Measurements from ENCODE around the gene NBEA.

The NBEA gene

GRCh38 chr13:35378939-35379338 lies 436.9 kb downstream of the NBEA start:
- DNase-seq (ENCODE audit: low read depth): no peak
- TF ChIP-seq CTCF (IDR thresholded peaks at IDR 0.05; ENCODE audit: control insufficient read depth, insufficient read depth, low read depth, low read length, missing control alignments): no peak
- no peak overlapping the region for H3K4me3 ChIP-seq (ENCODE audit: control insufficient read depth, low read depth, low read length)

GRCh38 chr13:35379663-35380062 lies 437.6 kb downstream of the NBEA start:
- DNase-seq (ENCODE audit: low read depth): no peak
- H3K4me3 ChIP-seq (ENCODE audit: control insufficient read depth, low read depth, low read length): no peak overlapping the region
- no peak for TF ChIP-seq CTCF (IDR thresholded peaks at IDR 0.05; ENCODE audit: control insufficient read depth, insufficient read depth, low read depth, low read length, missing control alignments)

- DNase-seq (ENCODE audit: low read depth): no peak
- no peak overlapping the region for H3K4me3 ChIP-seq (ENCODE audit: control insufficient read depth, low read depth, low read length)
- TF ChIP-seq CTCF (IDR thresholded peaks at IDR 0.05; ENCODE audit: control insufficient read depth, insufficient read depth, low read depth, low read length, missing control alignments): no peak
These were observed 445.7 kb downstream of the NBEA start for GRCh38 chr13:35387682-35388250.

GRCh38 chr13:35388441-35389355 lies 446.6 kb downstream of the NBEA start:
- H3K4me3 ChIP-seq (ENCODE audit: control insufficient read depth, low read depth, low read length): no peak overlapping the region
- no peak for DNase-seq (ENCODE audit: low read depth)
- TF ChIP-seq CTCF (IDR thresholded peaks at IDR 0.05; ENCODE audit: control insufficient read depth, insufficient read depth, low read depth, low read length, missing control alignments): no peak

GRCh38 chr13:35389535-35389934 lies 447.5 kb downstream of the NBEA start:
- no peak overlapping the region for H3K4me3 ChIP-seq (ENCODE audit: control insufficient read depth, low read depth, low read length)
- no peak for DNase-seq (ENCODE audit: low read depth)
- no peak for TF ChIP-seq CTCF (IDR thresholded peaks at IDR 0.05; ENCODE audit: control insufficient read depth, insufficient read depth, low read depth, low read length, missing control alignments)

- no peak overlapping the region for H3K4me3 ChIP-seq (ENCODE audit: control insufficient read depth, low read depth, low read length)
- TF ChIP-seq CTCF (IDR thresholded peaks at IDR 0.05; ENCODE audit: control insufficient read depth, insufficient read depth, low read depth, low read length, missing control alignments): no peak
- no peak for DNase-seq (ENCODE audit: low read depth)
These were observed 450.7 kb downstream of the NBEA start for GRCh38 chr13:35392768-35393167.

Data from AG09309 (cell line).